Raji (cell line): ENCODE measurements around the gene ZNF581.

ENCODE experiments used
- POLR2A ChIP-seq: IDR thresholded peaks from 2 replicates; pipeline ENCODE4 v1.6.1; 2011; ENCODE audit warnings: low read depth, low read length, control low read depth; ENCODE audit not compliant: insufficient read depth

Gene ZNF581

DNA sequence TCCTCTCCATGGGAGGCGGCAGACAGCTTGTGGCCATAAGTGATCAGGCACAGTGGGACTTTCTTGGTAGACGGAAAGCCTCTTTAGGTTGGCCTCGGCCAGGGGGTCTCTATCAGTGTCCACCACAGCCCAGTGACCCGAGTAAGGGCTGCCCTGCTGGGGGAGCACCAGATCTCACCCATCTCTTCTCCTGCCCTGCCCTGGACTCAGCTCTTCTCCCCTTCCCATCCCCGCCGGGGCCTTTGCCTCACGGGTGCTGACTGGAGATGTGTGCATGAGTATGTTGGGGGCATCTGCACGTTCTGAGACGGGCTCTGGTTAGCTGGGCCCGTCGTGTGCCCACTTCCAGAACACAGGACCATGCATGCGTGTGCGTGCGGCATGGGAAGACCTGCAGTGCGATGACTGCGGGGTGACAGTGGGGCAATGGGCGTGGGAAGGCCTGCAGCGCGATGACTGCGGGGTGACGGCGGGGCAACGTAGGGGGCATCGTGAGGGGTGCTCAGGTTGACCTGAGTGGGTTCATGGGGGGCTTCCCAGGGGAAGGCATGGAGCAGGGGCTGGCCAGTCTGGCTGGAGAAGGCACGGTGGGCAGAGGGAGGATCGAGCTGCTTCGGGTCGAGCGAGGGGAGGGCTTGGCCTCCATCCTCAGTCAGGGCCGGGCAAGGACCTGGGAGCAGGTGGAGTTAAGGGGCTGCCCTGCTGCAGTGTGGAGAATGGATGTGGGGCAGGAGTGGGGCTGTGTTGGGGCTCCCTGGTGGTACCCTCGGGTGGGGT, 47.5 kb downstream of the ZNF581 start:
- TF ChIP-seq POLR2A, result no peak

DNA sequence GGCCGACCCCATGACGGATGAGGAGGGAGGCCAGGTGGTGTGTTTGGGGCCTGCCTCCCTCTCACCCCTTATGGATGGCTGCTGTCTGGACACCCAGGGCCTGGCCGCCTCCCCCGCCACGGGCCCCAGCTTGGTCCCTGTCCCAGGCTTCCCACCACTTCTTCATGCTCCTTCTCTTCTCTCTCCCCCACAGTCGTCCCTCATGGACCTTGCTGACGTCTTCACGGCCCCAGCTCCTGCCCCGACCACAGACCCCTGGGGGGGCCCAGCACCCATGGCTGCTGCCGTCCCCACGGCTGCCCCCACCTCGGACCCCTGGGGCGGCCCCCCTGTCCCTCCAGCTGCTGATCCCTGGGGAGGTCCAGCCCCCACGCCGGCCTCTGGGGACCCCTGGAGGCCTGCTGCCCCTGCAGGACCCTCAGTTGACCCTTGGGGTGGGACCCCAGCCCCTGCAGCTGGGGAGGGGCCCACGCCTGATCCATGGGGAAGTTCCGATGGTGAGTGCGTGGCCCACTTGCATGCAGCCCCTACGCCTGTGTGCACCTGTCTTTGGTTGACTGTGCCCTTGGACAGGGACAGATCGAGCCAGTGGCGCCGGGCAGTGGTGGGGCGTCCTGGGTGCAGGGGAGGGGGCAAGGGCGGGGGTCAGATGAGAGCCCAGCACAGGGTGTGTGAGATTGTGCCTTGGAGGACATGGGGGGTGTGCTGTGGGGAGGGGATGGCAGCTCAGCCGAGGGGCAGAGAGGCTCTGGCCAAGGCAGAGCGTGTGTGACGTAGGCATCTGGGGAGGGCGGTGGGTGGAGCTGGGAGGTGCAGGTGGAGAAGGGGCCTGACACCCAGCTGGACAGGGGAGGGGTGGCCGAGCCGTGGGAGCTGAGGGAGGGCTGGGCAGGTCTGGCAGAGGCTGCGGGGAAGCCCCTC, 48.4 kb downstream of the ZNF581 start:
- no peak for TF ChIP-seq POLR2A

DNA sequence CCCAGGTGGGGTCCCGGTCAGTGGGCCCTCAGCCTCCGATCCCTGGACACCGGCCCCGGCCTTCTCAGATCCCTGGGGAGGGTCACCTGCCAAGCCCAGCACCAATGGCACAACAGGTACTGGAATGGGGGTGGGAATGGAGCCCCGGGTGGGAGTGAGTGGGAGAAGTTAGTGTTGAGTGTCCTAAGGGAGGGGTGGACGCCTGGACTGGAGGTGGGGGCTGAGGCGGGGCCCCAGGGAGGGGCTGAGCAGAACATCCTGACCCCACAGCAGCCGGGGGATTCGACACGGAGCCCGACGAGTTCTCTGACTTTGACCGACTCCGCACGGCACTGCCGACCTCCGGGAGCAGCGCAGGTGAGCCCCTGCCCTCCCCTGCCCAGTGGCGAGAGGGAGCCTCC, 49.2 kb downstream of the ZNF581 start:
- no peak for TF ChIP-seq POLR2A

DNA sequence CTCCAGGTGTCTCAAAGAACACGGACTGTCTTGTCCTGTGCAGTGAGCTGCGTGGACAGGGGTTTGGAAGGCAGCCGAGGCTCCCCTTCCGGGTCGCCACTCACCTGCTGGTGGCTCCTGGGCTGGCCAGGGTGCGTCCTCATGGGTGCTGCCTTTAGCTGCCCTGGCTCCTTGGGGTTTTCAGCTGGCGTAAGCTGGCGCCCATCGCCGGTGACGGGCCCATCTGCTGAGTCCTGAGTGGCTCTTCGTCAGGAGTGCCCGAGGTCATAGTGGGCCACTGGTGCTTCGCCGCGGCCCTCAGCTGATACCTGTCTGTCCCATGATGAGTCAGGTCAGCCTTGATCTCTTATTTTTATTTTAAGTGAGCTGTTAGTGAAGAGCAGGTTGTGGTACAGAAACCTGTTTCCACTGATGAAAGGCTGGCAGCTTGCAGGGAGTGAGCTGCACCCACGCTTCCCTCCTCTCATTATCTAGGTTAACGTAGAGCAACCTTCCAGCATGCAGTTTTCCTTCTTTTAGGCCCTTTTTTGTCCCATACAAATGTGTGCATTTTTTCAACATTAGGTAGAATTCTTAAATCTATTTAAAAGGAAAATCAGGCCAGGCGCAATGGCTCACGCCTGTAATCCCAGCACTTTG, 50.0 kb downstream of the ZNF581 start:
- TF ChIP-seq POLR2A, result no peak

DNA sequence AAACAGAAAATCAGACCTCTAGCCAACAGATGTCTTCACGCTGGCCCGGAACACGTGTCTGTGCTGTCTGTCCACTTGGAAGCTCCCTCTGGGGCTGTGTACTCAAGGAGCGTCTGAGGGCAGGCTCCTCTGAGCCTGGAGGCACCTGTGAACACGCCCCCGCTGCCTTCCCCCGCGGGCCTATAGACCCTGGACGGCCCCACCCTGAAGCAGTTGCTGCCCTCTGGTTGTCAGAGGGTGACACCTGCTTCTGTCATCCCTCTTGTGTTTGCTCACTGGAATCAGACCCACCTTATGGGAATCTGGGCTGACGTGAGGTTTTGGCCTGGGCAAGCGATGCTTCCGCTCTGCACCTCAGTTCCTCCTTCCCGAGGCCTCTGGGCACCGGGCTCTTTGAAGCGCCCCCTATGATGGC, 50.8 kb downstream of the ZNF581 start:
- TF ChIP-seq POLR2A, result no peak

DNA sequence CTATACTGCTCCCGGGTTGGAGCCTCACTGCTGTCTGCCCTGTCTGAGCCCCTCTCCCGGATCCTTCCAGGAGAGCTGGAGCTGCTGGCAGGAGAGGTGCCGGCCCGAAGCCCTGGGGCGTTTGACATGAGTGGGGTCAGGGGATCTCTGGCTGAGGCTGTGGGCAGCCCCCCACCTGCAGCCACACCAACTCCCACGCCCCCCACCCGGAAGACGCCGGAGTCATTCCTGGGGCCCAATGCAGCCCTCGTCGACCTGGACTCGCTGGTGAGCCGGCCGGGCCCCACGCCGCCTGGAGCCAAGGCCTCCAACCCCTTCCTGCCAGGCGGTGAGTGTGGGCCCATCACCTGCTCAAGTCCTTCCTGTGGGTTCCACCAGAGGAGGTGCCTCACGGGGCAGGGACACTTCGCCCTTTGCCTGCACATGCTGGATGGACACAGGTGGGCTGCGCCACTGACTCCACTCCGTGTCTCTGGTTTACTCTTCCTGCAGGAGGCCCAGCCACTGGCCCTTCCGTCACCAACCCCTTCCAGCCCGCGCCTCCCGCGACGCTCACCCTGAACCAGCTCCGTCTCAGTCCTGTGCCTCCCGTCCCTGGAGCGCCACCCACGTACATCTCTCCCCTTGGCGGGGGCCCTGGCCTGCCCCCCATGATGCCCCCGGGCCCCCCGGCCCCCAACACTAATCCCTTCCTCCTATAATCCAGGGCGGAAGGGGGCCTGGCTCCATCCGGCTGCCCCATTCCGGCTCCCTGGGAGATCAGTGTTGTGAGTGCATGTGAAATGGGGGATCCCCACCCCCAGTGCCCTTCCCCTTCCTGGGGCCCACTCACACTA, 51.4 kb downstream of the ZNF581 start:
- no peak for TF ChIP-seq POLR2A
